ENCODE data around the gene SLC5A4.

SLC5A4 gene

DNA sequence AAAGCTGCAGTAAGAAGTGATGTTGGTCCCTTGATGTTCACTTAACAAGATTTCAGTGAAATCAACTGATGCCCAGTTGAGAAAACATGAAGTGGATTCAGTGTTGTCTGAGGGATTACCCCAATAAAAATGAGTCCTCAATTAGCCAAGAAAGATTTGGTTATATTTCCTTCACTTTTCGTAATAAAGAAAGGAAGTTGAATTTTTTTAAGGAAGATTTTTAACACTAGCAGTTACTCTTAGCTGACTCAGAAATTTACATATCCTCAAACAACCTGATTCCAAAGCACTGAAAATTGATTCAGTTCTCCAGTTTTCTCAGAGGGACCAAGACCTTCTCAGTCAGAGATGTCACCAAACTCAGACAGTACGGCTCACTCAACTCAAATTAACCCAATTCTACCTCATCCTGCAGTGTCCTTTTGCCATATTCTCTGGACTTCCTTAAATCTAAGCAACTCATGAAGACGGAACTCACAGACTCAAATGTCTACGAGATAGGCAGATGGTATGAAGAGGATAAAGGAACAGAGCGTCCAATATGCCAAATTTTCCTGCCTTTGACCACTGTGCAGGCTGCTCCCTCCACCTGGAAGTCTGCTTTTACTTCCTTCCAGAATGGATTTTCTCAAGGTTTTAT, 22.8 kb downstream of the SLC5A4 start:
- no peak for DNase-seq

DNA sequence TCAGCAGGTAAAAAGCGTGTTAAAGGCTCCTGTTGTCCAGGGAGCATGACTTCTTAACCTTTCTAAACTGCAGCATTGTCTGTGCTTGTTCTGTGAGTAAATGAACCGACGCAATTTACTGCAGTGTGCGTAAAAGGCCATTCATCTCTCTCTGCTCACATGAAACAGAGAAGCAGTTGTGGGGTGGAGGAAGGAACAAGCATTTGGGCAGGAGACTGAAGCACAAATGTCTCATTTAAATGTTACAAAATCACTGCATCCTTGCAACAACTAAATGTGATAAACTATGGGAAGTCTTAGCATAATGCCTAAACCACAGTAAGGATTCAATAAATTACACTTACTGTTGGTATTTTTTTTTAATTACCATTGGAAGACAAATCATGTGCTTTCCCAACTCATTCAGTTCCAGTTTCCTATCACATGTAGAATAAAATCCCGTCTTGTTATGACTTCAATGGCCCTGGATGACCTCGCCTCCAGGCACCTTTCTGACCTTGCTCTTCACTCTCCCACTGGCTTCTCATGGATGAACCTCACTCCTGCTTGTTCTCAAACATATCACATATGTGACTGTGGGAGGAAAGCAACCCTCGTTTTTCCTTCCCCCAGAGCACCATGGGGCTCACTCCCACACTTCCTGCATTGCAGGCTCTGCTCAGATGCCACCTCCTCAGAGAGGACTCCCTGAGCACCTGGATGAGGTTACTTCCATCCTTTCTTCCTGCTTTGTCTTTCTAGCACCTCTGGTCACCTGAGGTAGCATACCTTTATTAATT, 28.6 kb downstream of the SLC5A4 start:
- DNase-seq, result no peak

DNA sequence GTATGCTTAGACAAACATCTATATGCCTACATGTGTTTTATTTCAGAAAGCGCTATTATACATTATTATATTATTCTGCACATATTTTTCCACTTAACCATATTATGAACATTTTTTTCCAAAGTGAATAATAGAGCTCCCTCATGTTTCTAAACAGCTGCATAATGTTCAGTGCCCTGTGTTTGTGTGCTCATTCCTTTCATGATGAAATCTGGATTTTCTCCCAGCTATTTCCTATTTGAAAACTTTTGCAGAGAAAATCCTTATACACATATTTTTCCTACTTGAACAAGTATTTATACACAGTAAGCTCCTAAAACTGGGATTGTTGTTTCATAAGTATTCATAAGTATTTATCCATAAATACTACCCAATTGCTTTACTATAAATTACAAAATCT, 32.2 kb downstream of the SLC5A4 start:
- no peak for DNase-seq

GRCh38 chr22:32219026-32219425, 36.1 kb downstream of the SLC5A4 start:
- DNase-seq, result no peak

DNA sequence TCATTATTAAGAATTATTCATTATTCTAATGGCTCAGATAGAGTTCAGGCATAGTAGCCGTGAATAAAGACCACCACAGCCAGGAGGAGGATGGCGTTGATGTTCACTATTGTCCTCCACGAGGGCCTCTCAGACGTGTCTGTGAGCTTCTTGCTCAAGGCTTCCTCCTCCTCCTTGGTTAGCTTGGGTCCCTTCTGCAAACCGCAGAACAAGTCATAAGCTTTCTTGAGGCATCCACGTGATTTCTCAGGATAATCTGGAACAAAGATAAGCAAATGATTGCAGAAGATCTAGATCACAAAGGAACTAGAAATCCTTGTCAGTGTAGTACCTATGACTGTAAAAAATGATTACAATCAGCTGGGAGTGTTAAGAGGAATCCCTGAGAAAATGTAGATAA, 36.7 kb downstream of the SLC5A4 start:
- DNase-seq, result no peak

DNA sequence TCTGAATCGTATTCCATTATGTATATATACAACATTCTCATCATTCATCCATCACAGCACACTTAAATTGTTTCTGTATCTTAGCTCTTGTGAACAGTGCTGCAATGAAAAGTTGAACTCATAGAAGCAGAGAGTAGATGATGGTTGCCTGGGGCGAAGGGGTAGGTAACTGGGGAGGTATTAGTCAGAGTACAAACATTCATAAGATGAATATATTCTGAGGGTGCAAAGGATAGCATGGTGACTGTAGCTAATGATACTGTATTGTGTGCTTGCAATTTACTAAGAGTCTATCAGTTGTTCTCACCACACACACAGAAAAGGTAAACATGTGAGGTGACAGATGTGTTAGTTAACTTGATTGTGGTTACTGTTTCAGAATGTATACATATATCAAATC, 37.7 kb downstream of the SLC5A4 start:
- DNase-seq, result no peak

- no peak for DNase-seq
Measured at GRCh38 chr22:32216911-32217310, 38.2 kb downstream of the SLC5A4 start.

DNA sequence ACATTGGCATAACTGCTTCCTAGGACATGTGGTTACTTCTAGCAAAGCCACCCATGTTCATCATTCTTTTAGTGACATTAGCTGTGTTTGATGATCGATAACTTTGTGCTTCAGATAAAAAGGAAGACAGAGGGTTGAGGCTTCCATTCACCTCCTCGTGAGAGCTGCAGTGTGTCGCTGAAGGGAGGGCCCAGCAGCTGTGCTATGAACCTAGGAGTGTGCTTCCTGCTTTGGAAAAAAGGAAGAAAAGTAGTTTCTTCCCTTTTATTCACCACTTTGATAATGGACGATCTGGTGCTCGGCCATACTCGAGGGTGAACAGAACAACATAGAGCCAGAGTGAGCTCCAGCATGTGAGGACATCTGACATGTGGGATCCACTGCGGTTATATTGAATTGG, 44.1 kb downstream of the SLC5A4 start:
- DNase-seq, result no peak

DNA sequence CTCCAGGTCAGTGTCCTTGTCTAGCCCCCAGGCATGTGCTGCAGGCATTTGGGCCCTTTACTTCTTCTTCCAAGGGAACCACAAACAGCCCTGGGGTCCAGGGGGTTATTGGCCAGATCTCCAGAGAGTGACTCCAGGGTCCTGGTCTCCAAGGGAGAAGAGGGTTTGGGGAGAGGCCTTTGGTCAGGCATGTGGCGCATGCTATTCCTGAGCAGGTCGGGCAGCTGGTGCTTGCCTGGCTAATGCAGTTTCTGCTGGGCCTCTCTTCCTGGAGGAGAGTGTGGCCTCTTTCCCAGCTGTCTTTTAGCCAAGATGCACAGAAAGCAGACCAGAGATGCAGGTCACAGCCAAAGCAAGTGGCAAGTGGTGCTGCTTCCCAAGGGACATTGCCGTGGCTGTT, 46.5 kb downstream of the SLC5A4 start:
- no peak for DNase-seq

- no peak for DNase-seq
Measured at GRCh38 chr22:32207971-32208480, 47.1 kb downstream of the SLC5A4 start.

DNA sequence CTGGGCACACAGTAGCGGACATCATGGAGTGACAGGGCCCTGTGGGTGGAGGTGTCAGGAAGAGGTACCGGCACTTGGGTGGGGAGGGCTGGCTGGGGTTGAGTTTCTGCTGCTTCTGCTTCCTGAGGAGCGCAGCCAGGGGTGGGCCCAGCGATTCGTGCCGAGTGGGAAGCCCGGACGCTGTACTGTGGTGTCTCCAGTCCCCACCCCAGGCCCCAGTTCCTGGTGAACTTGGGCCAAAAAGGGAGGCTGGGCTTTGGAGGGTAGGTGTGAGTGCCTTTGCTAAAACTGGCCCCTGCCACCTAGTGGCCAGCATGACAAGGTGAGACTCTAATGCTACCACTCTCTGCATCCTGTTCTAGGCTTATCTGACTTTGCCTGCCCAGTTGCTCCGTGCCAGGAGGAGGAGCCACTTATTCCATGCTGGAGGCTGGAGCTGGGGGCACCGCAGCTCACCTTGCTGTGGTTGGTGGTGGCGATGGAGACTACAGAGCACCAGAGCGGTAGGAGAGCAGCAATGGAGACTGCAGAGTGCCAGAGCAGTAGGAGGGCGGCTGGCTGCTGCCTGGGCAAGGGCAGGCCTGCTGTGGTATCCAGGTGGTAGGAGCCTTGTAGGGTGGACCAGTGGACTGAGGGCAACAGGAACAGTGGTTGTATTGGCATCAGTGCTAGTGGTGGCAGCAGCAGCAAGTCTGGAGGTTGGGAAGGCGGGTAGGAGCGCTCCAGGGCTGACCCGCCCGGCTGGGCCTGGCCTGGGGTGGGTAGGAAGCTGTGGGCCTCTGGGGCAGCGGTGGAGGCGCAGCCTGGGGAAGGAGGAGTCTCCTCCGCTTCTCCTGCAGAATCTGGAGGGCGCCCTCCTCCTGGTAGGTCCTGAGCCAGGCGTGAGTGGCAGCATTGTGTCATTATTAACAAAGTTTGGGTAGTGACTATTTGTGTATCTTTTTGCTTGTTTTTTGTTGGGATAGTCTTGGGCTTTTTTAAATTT, 48.1 kb downstream of the SLC5A4 start:
- no peak for DNase-seq

DNA sequence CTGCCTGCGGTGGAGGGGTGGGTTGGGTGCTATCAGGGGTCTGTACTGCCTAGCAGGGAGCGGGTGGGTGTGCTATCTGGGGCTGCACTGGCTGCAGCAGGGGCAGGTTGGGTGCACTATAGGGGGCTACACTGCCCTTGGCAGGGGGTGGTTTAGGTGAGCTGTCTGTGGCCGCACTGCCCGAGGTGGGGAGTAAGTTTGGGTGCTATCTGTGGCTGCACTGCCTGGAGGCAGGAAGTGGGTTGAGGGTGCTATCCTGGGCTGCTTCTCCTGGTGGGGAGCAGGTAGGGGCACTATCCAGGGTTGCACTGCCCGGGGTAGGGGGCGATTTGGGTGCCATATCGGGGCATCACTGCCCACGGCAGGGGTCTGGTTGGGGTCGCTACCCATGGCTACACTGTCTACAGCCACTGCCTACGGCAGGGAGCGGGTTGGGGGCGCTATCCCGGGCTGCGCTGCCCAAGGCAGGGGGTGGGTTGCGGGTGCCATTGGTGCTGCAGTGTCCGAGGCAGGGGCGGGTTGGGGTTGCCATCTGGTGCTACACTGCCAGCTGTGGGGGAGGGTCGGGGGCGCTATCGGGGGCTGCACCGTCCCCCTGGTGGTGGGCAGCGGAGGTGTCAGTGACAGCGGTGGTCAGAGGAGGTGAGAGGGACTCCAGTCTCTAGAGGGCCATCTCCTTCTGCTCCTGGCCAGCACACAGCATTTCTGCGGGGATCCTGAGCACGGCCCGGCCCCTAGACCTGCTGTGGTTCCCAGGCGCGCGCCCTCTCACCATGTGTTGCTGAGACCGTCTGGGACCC, 49.0 kb downstream of the SLC5A4 start:
- no peak for DNase-seq

DNA sequence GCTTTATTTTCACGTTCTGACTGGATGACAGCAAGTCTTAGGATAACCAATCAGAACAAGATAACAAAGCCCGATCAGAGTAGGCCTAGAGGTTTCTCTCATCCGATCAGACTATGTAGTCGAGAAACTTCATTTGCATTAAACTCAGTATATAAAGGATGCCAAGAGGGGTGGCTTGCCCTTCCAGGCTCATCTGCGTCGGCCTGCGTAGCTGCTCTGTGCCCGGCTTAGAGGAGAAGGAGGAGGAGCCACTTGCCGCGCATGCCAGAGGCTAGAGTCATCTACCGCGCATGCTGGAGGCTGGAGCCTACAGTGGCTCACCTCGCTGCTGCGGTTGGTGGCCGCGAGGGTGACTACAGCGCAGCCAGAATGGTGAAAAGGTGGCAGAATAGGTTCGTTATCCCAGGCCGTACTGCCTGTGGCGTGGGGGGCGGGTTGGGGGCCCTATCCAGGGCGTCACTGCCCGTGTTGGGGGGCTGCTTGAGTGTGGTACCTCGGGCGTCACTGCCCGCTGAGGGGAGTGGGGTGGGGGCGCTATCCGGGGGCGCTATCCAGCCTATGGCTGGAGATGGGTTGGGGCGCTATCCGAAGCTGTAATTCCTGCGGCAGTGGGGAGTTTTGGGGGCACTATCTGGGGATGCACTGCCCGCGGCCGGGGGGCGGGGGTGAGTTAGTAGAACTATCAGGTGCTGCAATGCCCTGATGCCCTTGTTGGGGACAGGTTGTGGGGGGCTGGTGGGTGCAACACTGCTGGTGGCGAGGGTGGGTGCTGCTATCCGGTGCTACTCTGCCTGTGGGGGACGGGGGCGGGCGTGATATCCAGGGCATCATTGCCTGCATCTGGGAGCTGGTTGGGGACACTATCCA, 50.1 kb downstream of the SLC5A4 start, which contains the start of gene RFPL2:
Gene RFPL2, minus strand, starts transcription at position 218 of the 867 bp plus-strand sequence. CDS start 2,622 bp downstream, outside the sequence.
- DNase-seq, result no peak

GRCh38 chr22:32204040-32204855, 50.9 kb downstream of the SLC5A4 start:
- no peak for DNase-seq

- no peak for DNase-seq
Measured at GRCh38 chr22:32203181-32204039, 51.7 kb downstream of the SLC5A4 start.

DNA sequence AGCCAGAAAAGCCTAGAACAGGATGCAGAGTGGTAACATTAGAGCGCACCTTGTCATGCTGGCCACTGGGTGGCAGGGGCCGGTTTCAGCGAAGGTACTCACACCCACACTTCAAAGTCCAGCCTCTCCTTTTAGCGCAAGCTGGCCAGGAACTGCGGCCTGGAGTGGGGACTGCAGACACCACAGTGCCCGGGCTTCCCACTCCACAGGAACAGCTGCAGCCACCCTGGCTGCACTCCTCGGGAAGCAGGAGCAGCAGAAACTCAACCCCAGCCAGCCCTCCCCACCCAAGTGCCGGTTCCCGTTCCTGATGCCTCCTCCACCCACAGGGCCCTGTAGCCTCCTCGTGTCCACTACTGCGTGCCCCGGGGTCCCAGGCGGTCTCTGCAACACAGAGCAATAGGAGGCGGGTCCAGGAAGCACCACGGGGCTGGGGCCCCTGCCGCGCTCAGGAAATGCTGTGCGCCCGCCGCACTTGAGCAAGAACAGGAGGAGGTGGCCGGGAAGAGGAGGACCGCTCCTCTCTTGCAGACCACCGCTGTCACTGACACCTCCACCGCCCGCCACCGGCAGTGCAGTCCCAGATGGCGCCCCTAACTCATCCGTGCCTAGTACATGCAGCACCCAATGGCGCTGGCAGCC, 52.5 kb downstream of the SLC5A4 start:
- DNase-seq, result no peak

DNA sequence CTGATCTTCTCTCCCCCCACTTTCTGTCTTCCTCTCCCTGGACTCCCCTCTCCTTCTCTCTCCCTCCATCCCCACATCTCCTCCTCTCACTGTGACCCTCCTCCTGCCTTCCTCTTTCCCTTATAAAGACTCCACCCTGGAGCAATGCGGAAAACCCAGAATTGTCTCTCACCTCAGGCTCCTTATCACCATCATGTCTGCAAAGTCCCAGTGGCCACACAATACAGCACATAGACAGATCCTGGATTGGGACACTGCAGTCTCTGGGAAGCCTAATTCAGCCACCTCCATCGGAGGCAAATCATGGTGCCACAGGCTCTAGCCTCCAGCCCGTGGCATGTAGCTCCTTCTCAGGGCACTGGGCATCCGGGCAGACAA, 53.0 kb downstream of the SLC5A4 start:
- DNase-seq, result no peak

DNA sequence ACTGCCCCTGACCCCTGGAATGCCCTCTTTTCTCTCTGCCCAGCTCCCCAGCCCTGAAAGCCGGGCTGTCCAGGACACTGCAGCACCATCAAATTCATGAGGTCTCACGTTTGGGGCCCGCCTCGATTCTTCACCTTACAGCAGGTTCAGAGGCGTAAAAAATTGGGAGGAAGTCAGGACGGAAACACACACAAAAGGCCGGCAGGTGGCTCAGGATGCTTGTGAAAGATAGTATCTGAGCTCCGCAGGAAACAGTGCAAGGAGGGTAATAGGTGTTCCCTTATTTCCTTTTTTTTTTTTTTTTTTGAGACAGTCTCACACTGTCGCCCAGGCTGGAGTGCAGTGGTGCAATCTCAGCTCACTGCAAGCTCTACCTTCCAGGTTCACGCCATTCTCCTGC, 54.4 kb downstream of the SLC5A4 start:
- DNase-seq, result no peak

GRCh38 chr22:32199961-32200360, 55.2 kb downstream of the SLC5A4 start:
- DNase-seq, result no peak
